GM19025 (cell line): ENCODE results near the gene CORO2B.

ENCODE experiments used
- ATAC-seq: cut with Tn5 transposase; IDR thresholded peaks from one replicate; pipeline ENCODE4 v1.9.1; 2021; ENCODE audit warnings: mild to moderate bottlenecking, low read depth, moderate library complexity; ENCODE audit not compliant: unreplicated experiment

Gene CORO2B

DNA sequence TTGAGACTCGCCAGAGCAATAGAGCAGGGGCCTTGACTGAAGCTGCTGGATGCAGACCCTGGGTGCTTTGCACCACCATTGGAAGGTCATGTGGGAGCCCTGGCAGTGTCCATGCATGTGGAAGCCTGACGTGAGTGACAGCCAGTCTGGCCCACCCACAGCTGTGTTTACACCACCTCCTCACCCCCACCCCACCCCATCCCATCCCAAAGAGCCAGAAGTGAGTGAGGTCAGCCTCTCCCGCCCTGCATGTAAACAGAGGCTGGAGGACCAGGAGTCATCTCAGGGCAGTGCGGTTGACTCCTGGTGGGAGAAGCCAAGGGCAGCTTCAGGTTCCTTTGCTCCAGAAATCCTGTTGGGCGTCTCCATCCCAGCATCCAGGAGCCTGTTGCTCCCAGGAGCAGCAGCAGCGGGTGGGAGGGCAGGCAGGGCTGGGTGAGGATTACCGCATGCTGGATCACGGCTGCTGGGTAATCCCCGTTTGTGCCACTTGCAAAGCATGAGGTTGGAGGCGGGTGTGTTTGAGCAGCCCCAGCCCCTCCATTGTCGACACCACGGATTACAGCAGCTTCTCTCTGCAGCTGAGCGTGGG, 44.6 kb downstream of the CORO2B start:
- no peak for ATAC-seq

DNA sequence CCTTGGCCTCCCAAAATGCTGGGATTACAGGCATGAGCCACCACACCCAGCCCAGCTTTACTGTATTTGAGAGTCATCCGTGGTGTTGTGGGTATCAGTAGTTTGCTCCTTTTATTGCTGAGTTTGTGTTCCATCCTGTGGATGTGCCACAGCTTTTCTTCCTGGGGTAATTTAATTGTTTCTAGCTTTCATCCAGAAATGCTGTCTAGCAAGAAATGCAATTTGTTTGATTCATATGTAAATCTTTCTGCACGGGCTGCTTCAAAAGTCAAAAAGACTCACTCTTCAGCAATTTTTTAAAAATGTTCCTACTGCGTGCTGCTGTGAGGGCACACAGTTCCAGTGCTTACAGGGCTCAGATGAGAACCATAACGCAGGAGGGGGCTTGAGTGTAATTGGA, 47.1 kb downstream of the CORO2B start:
- ATAC-seq = no peak

DNA sequence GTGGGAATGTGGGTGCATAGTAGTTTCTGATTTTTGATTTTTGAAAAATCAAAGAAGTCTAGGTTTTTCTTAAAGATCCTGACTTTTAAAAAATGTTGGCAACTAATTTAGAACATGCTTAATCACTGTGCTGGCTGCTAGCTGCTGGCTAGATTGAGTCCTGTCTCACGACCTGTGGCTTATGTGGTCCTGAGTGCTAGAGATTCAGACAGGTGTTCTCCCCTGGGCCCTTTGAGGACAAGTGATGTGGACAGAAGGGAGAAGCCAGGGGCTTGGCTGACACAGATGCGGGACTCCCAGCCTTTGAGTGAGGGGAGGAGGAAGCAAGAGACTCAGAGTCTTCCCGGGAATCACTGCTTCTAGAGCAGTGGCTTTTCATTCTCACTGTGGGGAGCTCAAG, 47.5 kb downstream of the CORO2B start:
- no peak for ATAC-seq

DNA sequence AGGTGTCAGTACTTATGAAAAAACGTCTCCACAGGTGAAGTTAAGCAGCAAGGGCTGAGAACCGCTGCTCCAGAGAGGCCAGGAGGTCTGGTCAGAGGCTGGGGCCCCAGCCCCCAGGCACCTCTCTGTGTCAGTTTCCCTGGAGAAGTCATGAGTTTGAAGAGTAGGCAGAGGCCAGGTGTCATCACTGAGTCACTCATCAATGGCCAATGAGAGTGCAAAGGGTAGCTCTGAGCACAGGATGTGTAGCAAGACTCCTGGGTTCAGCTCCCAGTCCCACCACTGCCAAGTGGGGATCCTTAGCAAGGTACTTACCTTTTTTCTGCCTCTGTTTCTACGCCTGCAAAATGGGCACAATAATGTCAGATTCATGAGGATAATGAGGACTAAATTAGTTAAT, 47.9 kb downstream of the CORO2B start:
- ATAC-seq = no peak

- no peak for ATAC-seq
These were observed 48.7 kb downstream of the CORO2B start for GRCh38 chr15:68627476-68627875.

DNA sequence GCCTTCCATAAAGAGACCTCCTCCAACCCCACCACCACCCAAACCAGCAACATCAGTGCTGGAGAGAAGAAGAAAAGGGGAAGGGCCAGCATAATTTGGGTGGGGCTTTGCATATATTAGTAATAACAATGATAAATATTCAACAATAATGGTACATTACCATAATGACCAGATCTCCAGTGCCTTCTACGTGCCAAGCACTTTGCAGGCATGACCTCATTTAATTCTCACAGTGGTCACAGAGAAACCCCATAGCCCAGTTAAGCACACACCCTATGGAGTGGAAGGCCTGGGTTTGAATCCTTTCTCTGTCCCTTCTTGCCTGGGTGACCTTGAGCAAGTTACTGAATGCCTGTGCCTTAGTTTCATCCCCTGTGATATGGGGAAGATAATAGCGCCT, 49.2 kb downstream of the CORO2B start:
- no peak for ATAC-seq

DNA sequence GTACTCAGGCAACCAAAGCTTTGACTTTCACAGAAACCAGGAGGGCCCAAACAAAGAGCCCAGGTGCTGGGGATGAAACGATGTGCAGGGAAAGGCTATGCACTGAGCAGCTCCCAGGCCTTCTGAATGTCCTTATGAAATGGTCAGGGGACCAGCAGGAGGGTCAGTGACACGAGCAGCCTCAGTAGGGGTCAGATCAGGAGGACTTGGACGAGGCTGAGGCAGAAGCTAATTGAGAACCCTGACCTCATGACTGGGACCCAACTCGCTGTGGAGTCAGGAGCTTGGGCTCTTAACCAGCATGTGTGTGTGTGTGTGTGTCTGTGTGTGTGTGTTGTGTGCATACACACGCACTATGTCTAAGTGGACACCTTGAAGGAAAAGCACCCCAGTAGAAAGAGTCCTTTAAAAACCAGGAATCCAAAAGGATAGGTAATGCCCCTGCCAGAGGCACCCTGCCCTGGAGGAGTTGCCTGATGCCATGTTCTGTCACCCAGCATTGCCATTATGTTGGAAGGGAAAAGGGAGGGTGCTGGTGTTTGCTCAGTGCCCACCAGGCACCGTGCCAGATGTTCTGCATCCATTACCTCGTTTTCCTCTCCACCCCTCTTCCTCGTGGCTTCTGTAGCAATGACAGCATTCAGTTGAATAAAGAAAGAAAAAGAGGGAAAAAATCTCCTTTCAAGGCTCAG, 50.9 kb downstream of the CORO2B start:
- no peak for ATAC-seq

- ATAC-seq = no peak
These were observed 51.4 kb downstream of the CORO2B start for GRCh38 chr15:68630211-68630555.

GRCh38 chr15:68630836-68631235, 52.0 kb downstream of the CORO2B start:
- ATAC-seq = no peak

DNA sequence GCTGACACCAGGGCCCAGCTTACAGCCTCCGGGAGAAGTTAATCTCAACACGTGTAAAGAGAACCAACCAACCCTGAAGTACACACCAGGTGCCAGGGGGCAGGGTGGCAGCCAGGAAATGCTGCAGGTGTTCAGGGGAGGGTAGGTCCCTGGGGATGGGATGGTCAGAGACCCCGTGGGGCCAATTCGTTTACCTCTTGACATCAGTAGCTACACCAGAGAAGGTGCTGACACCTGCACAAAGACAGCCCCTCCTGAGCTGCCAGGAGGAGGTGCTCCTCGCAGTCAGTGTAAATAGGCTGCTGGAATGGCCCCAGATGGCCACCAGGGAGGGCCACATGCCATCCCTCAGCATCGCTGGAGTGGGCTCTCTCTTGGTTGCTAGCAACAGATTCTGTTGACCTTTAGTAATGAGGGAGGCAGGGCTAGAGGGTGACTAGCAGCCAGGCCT, 52.8 kb downstream of the CORO2B start:
- no peak for ATAC-seq

DNA sequence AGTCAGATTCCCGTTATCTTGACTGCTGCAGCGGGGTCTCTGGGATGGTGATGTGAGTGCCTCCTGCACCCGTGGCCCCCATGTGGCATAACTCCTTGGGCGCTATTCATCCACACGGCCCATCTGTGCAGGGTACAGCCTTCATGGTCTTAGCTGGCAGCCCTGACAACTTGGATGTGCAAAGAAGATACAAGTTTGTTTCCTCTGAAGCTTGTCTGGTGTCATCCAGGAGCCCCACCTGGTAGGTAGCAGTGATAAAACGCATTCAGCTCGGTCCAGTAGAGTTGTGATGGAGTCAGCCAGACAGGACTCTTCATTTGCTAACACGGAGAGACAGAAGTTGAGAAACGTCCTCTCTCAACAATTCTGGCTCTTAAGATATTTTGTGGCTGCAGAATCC, 53.3 kb downstream of the CORO2B start:
- no peak for ATAC-seq

DNA sequence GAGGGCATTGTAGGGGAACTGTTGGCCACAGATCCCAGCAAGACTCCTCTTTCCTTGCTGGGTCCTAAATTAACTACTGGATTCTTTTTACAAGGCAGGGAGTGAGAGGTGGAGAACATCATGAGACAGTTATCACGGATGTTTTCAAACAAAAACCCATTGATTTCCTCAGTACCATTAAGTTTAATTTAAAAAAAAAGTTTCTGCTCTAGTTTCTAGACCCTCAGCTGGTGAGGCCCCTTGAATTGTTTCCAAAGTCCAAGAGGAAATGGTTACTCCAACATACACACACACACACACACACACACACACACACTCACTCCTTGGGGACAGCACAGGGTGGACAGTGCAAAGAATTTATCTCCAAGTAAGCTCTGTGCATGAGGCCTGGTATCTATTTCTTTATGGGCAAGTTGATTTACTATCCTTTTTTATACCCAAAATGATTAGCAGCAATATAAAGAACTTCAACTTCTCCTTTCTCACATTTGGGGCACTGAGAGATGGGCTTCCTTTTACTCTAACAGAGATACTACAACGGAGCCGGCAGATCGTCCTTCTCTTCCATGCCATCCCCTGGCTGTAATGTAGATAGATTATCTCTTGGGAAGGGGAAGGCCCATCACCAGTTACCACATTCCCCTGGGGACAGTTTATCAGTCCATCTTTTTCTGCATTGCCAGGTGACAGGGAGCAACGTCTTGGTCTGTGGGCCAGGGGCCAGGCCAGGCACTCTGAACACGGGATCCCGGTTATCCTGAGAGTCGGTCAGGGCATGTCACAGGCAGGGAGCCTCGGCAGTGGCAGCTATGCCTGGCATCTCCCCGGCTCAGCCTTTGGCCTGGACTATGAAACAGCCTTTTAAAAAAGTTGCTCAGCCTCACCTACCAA, 54.7 kb downstream of the CORO2B start:
- ATAC-seq = no peak

DNA sequence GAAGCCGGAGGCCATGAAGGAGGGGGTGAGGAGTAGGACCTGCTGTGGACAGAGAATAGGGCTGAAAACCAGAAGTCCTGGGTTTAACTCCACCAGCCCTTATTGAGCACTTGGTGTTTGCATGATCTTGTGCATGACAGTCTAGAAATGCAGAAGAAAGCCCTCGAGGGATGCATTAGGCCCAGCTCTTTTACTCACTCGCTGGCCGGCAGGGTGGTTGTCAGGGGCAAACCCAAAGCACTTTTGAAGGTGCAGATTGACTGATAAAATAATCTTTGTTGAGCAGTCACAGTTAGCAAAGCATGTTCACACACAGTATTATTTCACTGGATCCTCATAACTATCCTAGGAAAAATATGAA, 55.3 kb downstream of the CORO2B start:
- no peak for ATAC-seq

GRCh38 chr15:68634531-68634930, 55.7 kb downstream of the CORO2B start:
- no peak for ATAC-seq

- no peak for ATAC-seq
These were observed 56.3 kb downstream of the CORO2B start for GRCh38 chr15:68635141-68635540.

- ATAC-seq = no peak
These were observed 57.5 kb downstream of the CORO2B start for GRCh38 chr15:68636256-68636655.

DNA sequence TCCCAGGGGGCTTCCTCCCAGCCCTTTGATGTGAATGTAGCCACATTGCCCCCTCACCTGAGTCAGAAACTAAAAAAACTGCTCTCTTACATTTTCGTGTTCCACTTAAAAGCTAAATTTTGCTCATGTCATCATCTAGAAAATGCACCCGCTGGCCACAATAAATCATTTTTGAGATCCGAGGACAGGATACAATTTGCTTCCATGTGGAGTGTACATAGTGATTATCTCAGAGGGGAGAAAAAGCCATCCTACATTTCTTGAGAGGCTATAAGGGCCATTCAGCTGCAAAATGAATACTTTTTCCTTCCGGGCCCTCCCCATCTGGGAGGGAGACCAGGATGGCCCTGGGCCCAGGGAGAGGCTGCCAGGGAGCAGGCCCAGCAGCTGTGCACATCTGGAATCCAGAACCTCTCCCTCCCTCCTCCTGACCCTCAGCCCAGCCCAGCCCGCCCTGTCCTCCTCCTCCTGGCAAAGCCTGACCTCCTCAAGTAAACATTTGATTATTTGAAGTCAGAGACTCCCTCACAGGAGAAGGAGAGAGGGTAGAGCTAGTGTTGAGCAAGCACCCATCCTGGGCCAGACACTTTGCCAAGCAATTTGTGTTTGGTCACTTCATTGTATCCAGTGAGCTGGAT, 59.1 kb downstream of the CORO2B start:
- no peak for ATAC-seq

GRCh38 chr15:68638953-68639515, 60.2 kb downstream of the CORO2B start:
- no peak for ATAC-seq

DNA sequence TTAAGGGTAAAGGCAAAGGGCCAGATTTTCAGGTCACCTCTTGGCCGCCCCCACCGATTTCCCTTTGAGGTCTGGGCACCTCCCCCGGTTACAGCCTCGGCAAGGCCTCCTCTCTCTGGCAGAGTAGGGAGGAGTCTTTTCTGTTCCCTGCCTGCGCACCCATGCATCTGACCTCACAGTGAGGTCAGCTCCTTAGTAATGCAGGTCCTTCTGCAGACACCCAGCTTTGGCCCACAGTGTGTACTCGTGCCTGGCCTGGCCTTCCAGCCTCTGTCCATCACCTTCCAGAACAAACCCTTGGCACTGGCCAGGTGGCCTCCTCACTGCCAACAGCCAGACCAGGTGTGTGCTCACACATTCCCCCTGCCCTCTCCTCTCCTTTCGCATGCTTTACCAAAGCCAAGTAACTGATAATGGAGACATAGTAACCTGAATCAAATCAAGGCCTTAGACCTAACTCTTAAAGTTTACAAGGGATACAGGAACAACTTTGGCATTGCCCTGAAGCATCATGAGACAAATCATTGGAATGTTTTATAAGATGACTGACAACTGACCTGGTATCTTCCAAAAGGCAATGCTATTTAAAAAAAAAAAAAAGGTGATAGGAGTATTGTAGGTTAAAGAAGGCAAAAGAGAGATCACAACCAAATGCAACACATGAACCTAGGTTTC, 61.3 kb downstream of the CORO2B start:
- ATAC-seq = no peak

- ATAC-seq = no peak
These were observed 62.1 kb downstream of the CORO2B start for GRCh38 chr15:68640791-68641331.
